Amniotic epithelial cell (primary cell): ENCODE data around the gene KIAA0232.
A peak's percentile ranks its signal among the peaks of the same experiment; 100 is the strongest.
"Not testable (repeated sequence)": the region's sequence is repeated elsewhere in the genome, so short reads cannot be mapped to it uniquely, and the experiment has no call there.

Experiments used
- DNase-seq: peaks from one replicate; pipeline ENCODE4 v3.0.0-alpha.2; 2010; ENCODE audit warnings: low read depth

The KIAA0232 gene

DNA sequence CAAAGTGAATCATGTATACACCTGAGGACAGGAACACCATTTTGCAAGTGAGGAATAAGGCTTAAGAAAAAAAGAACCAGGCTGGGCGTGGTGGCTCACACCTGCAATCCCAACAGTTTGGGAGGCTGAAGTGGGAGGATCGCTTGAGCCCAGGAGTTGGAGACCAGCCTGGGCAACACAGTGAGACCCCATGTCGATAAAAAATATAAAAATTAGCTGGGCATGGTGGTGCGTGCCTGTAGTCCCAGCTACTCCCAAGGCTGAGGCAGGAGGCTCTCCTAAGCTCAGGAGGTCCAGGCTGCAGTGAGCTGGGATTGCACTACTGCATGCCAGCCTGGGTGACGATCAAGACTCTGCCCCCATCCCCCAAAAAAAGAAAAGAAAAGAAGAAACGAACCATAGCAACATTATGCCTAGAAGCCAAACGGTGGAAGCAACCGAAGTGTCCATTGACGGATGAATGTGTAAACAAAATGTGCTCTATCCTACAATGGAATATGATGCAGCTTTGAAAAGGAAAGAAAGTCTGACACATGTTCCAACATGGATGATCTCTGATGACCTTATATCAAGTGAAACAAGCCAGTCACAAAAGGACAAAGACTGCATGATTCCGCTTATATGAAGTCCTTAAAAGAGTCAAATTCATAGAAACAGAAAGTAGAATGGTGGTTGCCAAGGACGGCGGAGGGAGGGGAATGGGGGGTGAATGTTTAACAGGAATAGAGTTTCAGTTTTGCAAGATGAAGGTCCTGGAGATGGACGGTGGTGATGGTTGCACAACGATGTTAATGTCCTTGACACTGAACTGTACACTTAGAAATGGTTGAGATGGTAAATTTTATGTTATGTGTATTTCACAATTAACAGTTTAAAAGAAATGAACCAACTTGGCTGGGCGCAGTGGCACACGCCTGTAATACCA lies 8.6 kb upstream of the KIAA0232 start:
- no peak for DNase-seq

DNA sequence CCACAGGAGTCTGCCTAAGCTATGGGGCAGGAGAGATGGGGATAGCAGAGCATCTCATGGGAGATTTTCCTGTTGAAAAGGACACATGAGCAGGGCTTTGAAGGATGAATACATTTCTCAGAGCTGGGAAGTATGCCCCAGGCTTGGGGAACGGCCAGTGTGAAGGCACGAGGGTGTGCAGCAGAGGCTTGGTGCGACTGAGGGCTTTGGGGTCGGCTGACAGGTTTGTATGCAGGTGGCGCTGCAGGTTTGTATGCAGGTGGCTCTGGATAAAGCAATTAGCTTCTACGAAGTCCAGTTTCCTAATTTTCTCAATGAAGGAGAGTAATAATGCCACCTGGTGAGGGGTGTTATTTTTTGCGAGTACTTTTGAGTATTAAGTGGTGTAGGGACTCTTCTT lies 6.8 kb upstream of the KIAA0232 start:
- no peak for DNase-seq

GRCh38 chr4:6776920-6777635 lies 5.4 kb upstream of the KIAA0232 start:
- DNase-seq, result no peak

GRCh38 chr4:6777636-6778281 lies 4.8 kb upstream of the KIAA0232 start:
- no peak for DNase-seq

DNA sequence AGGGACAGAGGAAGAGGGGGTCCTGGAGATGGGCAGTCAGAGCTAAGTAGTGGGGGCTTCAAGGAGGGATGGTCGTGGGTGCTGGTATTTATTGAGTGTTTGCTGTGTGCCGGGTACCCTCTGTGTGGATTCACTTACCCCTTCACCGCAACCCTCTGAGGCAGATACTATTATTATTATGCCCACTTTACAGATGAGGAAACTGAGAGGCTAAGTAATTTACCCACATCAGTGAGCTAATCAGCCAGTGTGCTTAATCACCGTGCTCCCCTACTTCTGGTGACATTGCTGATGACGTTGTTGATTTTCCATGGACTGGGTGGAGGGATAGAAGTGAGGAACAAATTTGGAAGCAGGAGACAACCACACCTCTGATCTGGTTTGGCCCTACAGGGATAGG lies 4.1 kb upstream of the KIAA0232 start:
- no peak for DNase-seq

GRCh38 chr4:6779667-6780565 lies 2.6 kb upstream of the KIAA0232 start:
- DNase-seq, result peak; percentile 48

DNA sequence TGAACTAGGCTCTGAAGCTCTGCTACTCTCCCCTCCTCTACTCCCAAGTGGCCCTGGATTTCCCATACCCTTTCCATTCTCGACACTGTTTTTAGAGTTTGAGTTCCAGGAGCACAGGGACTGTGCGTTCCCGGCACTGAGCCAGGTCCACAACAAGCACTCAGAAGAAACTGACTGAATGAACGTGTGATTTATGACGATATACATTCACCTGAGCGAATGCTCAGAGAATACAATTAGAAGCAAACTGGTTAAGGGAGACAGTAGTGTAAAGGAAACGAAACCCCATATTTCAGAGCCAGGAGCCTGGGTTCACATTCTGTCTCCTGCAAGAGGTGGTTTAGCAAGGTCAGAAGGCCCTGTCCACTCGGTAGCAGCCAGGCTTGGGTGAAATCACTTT lies 1.4 kb upstream of the KIAA0232 start:
- DNase-seq, result no peak

DNA sequence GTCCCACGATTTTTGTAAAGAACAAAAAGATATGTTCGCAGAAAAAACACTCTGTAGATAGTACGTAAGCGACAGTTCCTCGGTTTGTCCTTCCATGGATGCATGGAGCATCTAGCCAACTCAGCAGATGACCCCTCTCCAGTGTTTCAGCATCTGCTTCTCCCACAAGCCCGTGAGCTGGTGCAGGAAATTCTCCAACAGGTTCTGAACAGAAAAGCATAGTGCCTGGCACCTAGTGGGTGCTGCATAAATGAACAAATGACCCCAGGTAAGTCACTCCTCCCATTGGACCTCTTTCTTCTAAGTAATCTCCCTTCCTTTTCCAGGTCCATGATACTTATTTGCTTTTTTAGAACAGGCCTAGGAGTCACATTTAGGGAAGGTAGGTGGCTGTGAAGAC lies 966 bp upstream of the KIAA0232 start:
- no peak for DNase-seq

DNA sequence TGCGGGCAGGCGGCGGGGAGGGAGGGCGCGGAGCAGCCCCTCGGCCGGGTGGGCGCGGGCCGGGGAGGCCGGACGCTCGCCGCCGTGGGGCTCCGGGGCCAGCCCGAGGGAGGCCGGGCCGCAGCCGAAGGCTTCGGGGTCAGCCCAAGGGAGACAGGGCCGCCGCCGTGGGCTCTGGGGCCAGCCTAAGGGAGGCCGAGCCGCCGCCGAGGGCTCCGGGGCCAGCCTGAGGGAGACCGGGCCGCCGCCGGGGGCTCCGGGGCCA lies 251 bp downstream of the KIAA0232 start:
- DNase-seq, result no peak

DNA sequence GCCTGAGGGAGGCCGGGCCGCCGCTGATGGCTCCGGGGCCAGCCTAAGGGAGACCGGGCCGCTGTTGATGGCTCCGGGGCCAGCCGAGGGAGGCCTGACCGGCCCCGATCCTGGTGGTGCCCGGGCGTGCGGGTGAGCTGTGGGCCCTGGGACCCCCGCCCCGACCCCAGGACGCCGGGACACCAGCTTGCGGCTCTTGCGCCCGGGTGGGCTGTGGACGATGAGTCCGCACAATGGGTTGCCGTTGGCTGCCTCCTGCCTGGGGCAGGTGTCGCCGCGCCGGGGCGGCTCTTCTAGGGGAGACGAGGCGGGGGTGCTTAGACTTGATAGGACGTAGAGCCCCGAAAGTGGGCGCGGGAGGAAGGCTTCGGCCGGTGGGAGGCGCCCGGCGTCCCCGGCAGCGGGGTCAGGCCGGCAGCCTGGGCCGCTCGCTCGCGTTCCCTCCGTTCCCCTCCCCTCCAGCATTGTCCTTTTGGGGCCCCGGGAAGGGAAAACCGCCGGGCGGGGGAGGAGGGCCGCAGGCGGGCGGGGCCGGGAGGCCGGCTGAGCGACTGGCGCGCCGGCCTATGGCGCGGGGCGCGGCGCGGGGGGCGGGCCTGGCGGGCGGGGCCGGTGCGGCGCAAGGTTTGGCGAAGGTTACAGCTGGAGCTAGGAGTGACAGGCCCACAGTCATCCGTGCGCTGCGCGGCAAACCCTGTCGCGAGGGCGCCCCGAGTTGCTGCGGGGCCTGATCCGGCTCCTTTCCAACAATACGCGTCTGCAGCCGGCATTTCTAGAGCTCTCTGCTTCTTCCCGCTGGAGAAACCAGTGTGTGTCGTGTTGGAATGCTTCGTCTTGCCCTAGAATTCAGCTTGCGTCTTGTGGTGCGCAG lies 819 bp downstream of the KIAA0232 start:
- DNase-seq, result peak; percentile 78

DNA sequence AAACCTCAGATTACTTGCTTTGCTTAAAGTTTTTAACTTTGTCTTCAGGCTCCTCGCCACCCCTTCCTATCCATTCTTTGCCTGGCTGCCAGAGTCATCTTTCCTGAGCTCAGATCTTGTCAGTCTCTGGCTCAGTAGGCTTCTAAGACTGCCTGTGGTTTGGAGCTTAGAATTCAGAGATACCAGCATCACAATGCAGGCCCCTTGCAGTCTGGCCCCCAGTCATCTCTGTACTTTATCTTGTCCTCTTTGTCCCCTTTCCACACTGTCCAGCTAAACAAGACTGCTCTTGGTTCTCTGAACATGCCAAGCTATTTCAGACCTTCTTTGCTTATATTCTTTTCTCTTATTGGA lies 3.0 kb downstream of the KIAA0232 start:
- no peak for DNase-seq

DNA sequence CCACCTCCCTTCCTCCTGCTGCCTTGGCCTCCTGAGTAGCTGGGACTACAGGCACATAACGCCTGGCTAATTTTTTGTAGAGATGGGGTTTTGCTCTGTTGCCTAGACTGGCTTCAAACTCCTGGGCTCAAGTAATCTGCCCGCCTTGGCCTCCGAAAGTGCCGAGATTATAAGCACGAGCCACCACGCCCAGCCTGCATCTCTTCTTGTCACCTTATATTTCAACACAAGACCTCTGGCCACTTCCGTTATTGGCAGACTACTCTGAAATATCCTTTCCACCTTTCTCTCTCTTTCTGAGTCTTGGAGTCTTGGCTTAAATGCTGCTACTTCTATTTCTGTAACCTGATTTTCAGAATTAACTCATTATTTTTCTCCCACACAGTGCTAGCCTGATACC lies 5.6 kb downstream of the KIAA0232 start:
- no peak for DNase-seq

DNA sequence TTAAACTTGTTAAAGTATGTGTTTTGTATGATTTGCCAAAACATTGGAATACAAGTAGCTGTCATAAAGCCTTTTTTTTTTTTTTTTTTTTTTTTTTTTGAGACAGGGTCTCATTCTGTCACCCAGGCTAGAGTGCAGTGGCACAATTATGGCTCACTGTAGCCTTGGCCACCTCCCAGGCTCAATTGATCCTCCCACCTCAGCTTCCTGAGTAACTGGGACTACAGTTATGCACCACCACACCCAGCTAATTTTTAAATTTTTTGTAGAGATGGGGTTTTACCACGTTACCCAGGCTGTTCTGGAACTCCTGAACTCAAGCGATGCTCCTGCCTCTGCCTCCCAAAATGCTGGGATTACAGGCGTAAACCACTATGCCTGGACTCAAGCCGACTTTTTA lies 8.7 kb downstream of the KIAA0232 start:
- DNase-seq, result not testable (repeated sequence)

DNA sequence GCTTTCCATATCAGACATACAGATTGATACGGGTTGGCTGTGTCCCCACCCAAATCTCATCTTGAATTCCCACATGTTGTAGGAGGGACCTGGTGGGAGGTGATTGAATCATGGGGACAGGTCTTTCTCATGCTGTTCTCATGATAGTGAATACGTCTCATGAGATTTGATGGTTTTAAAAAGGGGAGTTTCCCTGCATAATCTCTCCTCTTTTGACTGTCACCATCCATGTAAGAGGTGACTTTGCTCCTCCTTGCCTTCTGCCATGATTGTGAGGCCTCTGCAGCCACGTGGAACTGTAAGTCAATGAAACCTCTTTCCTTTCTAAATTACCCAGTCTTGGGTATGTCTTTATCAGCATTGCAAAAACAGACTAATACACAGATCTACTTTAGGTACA lies 9.3 kb downstream of the KIAA0232 start:
- not testable (repeated sequence) for DNase-seq

DNA sequence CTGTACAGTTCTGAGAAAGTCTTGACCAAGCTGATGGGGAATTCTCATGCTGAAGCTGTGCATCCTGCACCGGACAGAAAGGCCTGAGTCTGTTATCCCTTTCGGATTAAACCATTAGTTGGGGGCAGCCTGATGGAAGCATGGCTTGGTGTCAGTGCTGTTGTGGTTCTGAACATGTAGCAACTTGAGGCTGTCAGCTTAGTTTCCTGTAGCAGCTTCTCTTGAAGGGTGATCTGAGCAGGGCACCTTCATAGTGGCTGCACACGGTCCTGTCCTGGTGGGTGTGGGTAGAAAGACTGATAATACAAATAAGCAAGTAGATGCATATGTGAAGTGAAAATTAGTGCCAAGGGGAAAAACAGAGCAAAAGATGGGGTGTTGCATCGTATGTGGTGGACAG lies 11.7 kb downstream of the KIAA0232 start:
- DNase-seq, result no peak

- no peak for DNase-seq
Measured at GRCh38 chr4:6795821-6796220, 13.3 kb downstream of the KIAA0232 start.

DNA sequence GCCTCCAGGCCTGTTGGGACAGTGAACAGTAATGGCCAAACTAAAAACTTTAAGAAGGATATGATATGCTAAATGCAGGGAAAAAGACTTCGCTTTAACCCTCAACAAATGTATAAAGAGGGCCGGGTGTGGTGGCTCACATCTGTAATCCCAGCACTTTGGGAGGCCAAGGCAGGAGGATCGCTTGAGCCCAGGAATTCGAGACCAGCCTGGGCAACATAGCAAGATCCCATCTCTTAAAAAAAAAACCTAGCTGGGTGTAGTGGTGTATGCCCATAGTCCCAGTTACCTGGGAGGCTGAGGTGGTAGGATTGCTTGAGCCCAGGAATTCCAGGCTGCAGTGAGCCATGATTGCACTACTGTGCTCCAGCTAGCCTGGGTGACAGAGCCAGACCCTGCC lies 14.8 kb downstream of the KIAA0232 start:
- not testable (repeated sequence) for DNase-seq

DNA sequence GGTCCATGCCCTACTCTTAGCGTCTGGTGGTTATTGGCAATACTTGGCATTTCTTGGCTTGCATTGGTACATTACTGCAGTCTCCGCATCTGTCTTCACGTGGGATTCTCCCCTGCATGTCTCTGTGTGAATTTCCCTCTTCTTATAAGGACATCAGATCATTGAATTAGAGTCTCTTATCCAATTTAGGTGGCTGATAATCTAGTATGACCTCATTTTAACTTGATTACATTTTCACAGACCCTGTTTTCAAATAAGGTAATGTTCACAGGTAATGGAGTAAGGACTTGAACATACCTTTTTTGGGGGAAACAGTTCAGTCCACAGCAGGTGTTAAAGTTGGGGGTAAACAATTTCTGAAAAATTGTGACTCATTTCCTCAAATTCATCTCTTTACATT lies 16.6 kb downstream of the KIAA0232 start:
- DNase-seq, result no peak

GRCh38 chr4:6802025-6802424 lies 19.5 kb downstream of the KIAA0232 start:
- DNase-seq, result peak; percentile 14

DNA sequence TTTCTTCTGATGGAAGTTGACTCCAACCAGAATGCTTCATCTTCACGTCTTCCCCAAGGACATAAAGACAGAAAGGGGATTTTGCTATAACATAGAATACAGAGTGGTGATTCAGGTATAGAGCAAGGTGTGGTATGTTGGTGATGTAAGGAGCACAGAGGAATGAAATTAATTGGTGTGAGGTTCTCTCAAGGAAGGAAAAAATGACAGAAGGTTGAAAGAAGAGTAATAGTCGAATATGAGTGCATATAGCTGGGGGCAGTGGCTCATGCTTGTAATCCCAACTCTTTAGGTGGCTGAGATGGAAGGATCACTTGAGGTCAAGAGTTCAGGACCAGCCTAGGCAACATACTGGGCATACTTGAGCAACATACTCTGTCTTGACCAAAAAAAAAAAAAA lies 20.1 kb downstream of the KIAA0232 start:
- DNase-seq, result no peak

DNA sequence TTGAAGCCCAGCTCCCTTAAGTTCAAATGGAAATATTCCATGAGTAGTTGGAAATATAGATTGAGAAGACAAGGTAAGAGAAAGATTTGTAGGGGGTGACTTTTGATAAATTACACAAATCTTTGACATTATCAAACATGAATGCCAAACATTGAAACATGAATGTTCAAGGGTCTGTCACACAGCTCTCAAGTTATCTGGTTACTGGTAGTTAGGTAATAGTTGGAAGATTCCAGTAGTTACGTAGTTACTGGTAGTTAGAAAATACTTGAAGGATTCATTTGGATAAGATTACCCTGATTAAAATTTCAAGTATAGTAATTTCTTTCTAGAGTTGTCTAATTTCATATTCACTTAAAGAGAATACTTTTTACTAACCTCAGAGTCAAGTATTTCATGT lies 20.7 kb downstream of the KIAA0232 start:
- DNase-seq, result no peak
